Daoy (cell line): ENCODE results near the gene OR2K2. TPM values are rescaled to one million over a fixed set of nuclear protein-coding genes. Genes with fewer than 3 reads are reported as not detected.
"Not testable (repeated sequence)": the region's sequence is repeated elsewhere in the genome, so short reads cannot be mapped to it uniquely, and the experiment has no call there.

ENCODE experiments used
- DNase-seq: peaks from one replicate; pipeline ENCODE4 v3.0.0-alpha.2; 2015; ENCODE audit warnings: low read depth
- total RNA-seq: library from RNA; depleted of rRNA; stranded (reverse); fragments of >200 nt; shearing (Covaris generic); gene quantifications from 2 replicates; pipeline ENCODE4 v1.2.3, GENCODE V29; 2014; rRNA removed

Gene OR2K2
- total RNA-seq, 1 experiment from 2014 or later, result not detected

DNA sequence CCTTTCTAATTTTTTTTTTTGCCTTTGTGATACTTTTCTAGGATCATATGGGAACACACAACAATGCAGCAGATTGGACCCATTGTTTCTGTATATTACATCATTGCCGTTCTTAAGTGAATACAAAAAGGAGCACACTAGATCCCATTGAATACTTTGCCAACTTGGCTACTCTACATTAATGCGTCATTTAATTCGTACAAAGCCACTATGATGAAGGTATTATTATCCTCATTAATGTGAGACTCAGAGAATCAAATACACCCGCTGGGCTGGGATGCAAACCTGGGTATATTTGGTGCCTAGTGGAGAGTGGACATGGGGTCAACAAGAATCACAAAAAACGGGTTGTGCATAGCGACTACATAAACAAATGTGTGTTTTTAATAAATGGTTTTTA lies 31.9 kb downstream of the OR2K2 start:
- no peak for DNase-seq

DNA sequence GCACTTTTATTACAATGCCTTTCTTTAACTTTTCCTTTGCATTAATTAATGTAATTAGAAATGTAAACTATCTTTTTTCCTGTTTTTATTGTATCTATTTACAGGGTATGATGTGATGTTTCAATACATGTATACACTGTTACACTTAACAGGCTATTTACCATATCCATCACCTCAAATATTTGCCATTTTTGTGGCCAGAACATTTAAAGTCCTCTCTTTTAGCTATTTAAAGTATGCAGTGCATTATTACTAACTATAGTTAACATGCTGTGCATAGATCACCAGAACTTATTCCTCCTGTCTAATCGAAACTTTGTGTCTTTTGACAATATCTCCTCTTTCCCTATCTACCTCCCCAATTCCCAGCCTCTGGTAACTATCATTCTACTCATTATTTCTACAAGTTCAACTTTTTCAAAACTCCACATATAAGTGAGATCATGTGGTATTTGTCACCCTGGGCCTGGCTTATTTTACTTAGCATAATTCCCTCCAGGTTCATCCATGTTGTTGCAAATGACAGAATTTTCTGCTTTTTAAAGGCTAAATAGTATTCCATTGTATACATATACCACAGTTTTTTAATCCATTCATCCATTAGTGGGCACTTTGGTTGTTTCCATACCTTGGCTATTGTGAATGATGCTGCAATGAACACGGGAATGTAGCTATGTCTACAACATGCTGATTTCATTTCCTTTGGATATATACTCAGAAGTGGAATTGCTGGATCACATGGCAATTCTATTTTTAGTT lies 32.8 kb downstream of the OR2K2 start:
- DNase-seq, result no peak

DNA sequence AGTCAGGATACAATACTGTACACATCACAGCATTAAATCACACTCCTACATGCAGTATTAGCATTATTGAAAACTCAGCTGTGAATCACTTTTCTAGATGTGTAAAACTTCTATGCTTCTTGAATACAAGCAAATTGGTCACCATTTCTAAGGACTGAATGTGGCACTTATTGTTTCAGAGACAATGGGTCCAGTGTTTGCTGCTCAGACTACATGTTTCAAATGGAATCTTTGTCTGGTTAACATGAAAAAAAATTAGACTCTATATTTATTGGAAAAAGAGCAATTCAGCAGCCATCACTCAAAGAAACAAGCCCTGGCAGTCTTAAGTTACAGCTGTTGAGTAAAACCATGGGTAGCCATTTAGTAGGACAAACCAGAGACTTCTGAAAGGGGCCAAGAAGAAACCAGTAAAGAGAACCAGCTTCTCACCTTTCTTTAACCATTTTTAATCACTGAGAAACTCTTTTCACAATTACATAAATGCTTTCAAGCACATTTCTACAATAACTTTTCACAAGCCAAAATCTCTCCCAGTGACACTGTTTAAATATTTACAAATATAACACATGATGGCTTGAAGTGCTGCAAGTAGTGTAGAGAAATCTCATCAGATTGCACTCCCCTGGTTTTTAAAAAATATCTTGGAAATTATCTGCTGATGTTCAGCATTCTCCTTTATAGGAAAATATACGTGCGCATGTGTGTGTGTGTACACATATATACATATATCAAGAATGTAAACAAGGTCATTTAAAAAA lies 35.2 kb downstream of the OR2K2 start:
- no peak for DNase-seq

DNA sequence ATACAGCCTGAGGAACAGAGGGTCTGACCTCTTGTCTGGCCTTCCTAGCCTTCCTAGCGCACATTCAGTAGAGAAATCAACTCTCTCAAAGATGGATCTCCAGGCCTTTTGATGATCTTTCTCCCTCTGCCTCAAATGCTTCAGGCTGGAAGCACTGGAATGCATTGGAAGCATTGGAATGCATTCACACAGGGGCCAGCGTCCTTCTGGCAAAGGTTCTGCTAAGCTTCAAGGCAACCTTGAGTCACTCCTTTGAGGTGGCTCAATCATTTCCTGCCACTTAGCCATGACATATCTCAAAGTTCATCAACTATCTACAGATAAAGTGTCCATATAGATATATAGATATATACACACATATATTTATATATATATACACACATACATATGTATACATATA lies 42.9 kb downstream of the OR2K2 start:
- DNase-seq, result peak; percentile 59

DNA sequence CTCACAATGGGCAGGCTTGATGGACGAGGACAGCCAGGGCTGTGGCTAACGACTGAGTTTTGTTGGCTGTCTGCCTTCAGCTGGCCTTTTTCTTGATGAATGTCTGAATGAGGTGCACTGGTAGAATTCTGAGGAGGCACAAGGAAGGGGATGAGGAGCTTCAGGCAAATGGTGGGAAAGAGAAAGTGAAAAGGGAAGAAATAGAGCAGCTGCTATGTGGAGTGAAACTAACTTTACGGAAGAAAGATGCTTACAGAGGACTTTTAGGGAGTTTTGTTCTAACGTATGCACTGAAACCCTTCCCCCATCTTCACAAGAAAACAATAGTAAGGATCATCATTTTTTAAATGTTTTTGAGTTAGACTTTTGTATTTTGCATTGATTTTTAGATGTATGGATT lies 45.3 kb downstream of the OR2K2 start:
- no peak for DNase-seq

DNA sequence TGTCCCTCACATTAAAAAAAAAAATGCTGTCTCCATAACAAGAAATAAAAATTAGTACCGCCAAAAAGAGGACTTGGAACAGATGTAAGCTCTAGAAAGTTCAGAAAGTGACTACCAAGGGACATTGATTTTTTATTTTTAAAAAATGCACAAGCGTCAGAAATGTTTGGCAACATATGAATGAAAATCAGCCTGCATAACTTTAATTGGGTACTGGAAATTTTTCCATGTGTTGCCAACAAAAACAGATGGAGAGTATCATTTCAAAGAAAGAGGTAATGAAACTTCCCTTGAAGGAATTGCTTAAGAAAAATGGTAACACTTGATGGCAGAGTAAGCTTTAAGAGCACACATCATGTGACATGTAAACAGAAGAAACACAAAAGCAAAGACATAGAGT lies 47.2 kb downstream of the OR2K2 start:
- DNase-seq, result no peak

DNA sequence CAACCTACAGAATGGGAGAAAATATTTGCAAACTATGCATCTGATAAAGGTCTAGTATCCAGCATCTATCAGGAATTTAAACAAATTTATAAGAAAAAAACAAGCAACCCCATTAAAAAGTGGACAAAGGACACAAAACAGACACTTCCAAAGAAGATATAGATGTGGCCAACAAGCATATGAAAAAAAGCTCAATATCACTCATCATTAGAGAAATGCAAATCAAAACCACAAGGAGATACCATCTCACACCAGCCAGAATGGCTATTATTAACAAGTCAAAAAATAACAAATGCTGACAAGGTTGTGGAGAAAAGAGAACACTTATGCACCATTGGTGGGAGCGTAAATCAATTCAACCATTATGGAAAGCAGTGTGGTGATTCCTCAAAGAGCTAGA lies 49.2 kb downstream of the OR2K2 start:
- DNase-seq, result not testable (repeated sequence)

Other genes with a start within 250 kb of the OR2K2 start
- 92.3 and 109 TPM in 2 replicates for gene ECPAS, start 154.2 kb upstream of the OR2K2 start, total RNA-seq
- gene ZNF483, start 195.0 kb upstream of the OR2K2 start, total RNA-seq, result 3.1 and 7.6 TPM in 2 replicates